PFSK-1 (cell line): ENCODE data around the gene TMEM244.

Experiments
- POLR2AphosphoS5 ChIP-seq: IDR thresholded peaks from 2 replicates; pipeline ENCODE4 v1.6.1; 2012; ENCODE audit warnings: low read depth, mild to moderate bottlenecking, control low read depth, low read length, moderate library complexity
- SIN3A ChIP-seq: IDR thresholded peaks from 2 replicates; pipeline ENCODE4 v1.6.1; 2012; ENCODE audit warnings: mild to moderate bottlenecking, low read length, moderate library complexity, borderline replicate concordance; ENCODE audit not compliant: insufficient read depth
- TAF1 ChIP-seq: IDR thresholded peaks from 2 replicates; pipeline ENCODE4 v1.6.1; 2012; ENCODE audit warnings: low read length, control low read depth, borderline replicate concordance; ENCODE audit not compliant: insufficient read depth
- TF ChIP-seq, protein P1 (sequence below), 2 experiments: IDR thresholded peaks; 2 replicates each; pipeline versions ENCODE4 v1.6.1 to v1.8.0; 2011 to 2012; ENCODE audit warnings: low read depth in 2 of 2, low read length in 2 of 2, control low read depth in 1 of 2, inconsistent platforms in 1 of 2, mild to moderate bottlenecking in 1 of 2, moderate library complexity in 1 of 2; ENCODE audit not compliant: insufficient read depth in 1 of 2

DNA sequence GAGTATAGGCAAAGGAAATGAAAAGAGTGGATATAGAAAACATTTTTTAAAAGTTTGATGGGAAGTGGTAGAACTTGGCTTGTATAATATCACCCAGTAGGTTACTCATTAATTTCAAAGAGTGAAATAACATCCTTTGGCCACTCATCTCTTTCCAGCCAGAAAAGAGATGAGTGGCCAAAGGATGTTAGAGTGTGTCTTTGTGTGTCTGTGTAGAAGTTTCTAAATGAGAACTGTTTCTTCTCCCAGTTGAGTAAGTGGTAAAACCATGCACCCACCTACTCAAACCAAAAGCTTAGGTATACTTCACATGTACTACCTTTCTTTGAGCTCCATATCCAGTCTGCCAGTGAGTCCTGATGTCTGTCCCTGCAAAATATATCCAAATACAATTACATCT, 47.7 kb upstream of the TMEM244 start:
- TF ChIP-seq POLR2AphosphoS5, result no peak
- TF ChIP-seq SIN3A, result no peak
- TF ChIP-seq, protein P1, sequence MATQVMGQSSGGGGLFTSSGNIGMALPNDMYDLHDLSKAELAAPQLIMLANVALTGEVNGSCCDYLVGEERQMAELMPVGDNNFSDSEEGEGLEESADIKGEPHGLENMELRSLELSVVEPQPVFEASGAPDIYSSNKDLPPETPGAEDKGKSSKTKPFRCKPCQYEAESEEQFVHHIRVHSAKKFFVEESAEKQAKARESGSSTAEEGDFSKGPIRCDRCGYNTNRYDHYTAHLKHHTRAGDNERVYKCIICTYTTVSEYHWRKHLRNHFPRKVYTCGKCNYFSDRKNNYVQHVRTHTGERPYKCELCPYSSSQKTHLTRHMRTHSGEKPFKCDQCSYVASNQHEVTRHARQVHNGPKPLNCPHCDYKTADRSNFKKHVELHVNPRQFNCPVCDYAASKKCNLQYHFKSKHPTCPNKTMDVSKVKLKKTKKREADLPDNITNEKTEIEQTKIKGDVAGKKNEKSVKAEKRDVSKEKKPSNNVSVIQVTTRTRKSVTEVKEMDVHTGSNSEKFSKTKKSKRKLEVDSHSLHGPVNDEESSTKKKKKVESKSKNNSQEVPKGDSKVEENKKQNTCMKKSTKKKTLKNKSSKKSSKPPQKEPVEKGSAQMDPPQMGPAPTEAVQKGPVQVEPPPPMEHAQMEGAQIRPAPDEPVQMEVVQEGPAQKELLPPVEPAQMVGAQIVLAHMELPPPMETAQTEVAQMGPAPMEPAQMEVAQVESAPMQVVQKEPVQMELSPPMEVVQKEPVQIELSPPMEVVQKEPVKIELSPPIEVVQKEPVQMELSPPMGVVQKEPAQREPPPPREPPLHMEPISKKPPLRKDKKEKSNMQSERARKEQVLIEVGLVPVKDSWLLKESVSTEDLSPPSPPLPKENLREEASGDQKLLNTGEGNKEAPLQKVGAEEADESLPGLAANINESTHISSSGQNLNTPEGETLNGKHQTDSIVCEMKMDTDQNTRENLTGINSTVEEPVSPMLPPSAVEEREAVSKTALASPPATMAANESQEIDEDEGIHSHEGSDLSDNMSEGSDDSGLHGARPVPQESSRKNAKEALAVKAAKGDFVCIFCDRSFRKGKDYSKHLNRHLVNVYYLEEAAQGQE (IDR thresholded peaks at IDR 0.05; ENCODE audit: insufficient read depth in 1 of 2, low read depth in 2 of 2, low read length in 2 of 2), result no peak
- no peak for TF ChIP-seq TAF1
